Suprapubic skin (tissue), 4 donors: Measurements from ENCODE around the gene RIBC1. TPM values are rescaled to one million over a fixed set of nuclear protein-coding genes. Genes with fewer than 3 reads are reported as not detected.
A peak's percentile ranks its signal among the peaks of the same experiment; 100 is the strongest.
"Not testable (repeated sequence)": the region's sequence is repeated elsewhere in the genome, so short reads cannot be mapped to it uniquely, and the experiment has no call there.

Source experiments
- DNase-seq, 2 donors: peaks; one replicate each; pipeline ENCODE4 v3.0.0-alpha.2; 2019; ENCODE audit warnings: low spot score in 2 of 2
- H3K27ac ChIP-seq: fragments of 200-600 bp; sonication (generic); one replicate; pipeline ENCODE4 v1.5.1; 2019
- H3K27me3 ChIP-seq: fragments of 200-600 bp; sonication (generic); one replicate; pipeline ENCODE4 v1.5.1; 2019
- H3K36me3 ChIP-seq: fragments of 200-600 bp; sonication (generic); one replicate; pipeline ENCODE4 v1.5.1; 2019
- H3K4me1 ChIP-seq: fragments of 200-600 bp; sonication (generic); one replicate; pipeline ENCODE4 v1.5.1; 2019
- H3K4me3 ChIP-seq: fragments of 200-600 bp; sonication (generic); one replicate; pipeline ENCODE4 v1.5.1; 2019; ENCODE audit warnings: mild to moderate bottlenecking
- H3K9me3 ChIP-seq: fragments of 200-600 bp; sonication (generic); one replicate; pipeline ENCODE4 v1.5.1; 2019
- EP300 ChIP-seq: sonication (generic); formaldehyde crosslinking; IDR thresholded peaks from one replicate; pipeline ENCODE4 v1.6.1; 2017; ENCODE audit warnings: antibody characterized with exemption
- POLR2A ChIP-seq, 2 donors: fragments of 450-650 bp; IDR thresholded peaks; one replicate each; pipeline ENCODE4 v1.6.1; 2017; ENCODE audit warnings: antibody characterized with exemption in 2 of 2, mild to moderate bottlenecking in 2 of 2, moderate library complexity in 2 of 2
- POLR2AphosphoS5 ChIP-seq, 3 donors: sonication (generic); formaldehyde crosslinking; IDR thresholded peaks; one replicate each; pipeline ENCODE4 v1.6.1; 2017; ENCODE audit warnings: antibody characterized with exemption in 3 of 3
- WGBS: methylation state at CpG from one replicate; pipeline ENCODE4 v1.1.5; 2018; 5-methylcytosine and 5-hydroxymethylcytosine counted together
- total RNA-seq, 4 donors: library from RNA; depleted of rRNA; stranded (reverse); fragments of >200 nt; gene quantifications; one replicate each; pipeline ENCODE4 v1.1.0, GENCODE V29; 2016
- TF ChIP-seq, protein P1 (sequence below), 2 donors: fragments of 200-600 bp in 1 of 2; fragments of 450-650 bp in 1 of 2; sonication (generic) in 1 of 2; IDR thresholded peaks; one replicate each; pipeline ENCODE4 v1.5.1; 2016 to 2019; ENCODE audit warnings: antibody characterized with exemption in 2 of 2, mild to moderate bottlenecking in 1 of 2, moderate library complexity in 1 of 2

Gene RIBC1
- total RNA-seq, 4 donors from 2014 or later, result 0.34 to 0.56 (median 0.38) TPM; not detected in 1

DNA sequence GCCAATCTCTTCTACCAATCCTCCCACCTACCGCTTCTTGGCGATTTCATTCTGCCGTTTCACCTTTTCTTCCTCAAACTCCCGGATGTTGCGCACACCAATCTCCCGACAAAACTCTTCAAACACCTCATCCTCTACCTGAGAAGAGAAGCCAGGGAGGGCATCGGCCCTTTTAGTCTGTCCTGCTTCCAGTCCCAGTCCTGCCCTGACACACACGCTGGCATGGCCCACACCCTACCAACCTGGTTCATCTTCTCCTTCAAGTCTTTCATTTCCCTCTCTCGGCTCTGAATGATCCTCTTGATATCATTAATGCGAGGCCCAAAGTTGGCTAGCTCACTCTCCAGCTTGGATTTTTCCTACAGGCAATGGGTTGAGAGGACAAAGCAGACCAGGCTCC, 19.1 kb upstream of the RIBC1 start:
- no peak overlapping the region for H3K27ac ChIP-seq
- no peaks in the 10 kb centered on the region for H3K27me3 ChIP-seq
- peaks cover 59% of the 10 kb centered on the region for H3K36me3 ChIP-seq
- no peak for DNase-seq
- no peak overlapping the region for H3K4me3 ChIP-seq
- H3K4me1 ChIP-seq, result no peaks in the 10 kb centered on the region
- no peak for TF ChIP-seq POLR2A (IDR thresholded peaks at IDR 0.05)
- TF ChIP-seq EP300, result no peak
- no peak for TF ChIP-seq POLR2AphosphoS5 (IDR thresholded peaks at IDR 0.05)
- TF ChIP-seq, protein P1, sequence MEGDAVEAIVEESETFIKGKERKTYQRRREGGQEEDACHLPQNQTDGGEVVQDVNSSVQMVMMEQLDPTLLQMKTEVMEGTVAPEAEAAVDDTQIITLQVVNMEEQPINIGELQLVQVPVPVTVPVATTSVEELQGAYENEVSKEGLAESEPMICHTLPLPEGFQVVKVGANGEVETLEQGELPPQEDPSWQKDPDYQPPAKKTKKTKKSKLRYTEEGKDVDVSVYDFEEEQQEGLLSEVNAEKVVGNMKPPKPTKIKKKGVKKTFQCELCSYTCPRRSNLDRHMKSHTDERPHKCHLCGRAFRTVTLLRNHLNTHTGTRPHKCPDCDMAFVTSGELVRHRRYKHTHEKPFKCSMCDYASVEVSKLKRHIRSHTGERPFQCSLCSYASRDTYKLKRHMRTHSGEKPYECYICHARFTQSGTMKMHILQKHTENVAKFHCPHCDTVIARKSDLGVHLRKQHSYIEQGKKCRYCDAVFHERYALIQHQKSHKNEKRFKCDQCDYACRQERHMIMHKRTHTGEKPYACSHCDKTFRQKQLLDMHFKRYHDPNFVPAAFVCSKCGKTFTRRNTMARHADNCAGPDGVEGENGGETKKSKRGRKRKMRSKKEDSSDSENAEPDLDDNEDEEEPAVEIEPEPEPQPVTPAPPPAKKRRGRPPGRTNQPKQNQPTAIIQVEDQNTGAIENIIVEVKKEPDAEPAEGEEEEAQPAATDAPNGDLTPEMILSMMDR (IDR thresholded peaks at IDR 0.05), result no peak
- 90% methylated on average over 10 of the region's 10 CpGs for WGBS
- H3K9me3 ChIP-seq, result no peaks in the 10 kb centered on the region

DNA sequence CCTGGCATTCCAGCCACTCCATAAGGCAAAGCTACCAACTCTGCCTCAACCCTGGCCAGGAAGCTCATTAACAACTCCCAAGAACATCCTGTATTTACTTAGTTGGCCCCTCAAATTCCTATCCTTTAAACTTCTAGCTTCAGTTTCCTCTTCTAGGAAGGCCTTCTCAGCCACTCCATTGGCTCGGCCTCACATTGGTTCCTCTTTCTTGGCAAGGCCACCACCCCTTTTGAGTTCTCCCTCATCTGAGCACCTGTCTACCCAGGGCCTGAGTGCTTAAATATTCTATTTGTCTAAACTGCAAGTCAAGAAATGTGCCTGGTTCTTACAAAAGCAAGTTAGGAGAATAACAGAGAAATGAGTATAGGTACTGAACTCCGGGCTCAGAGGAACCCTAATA, 10.2 kb upstream of the RIBC1 start:
- no peaks in the 10 kb centered on the region for H3K4me1 ChIP-seq
- no peak overlapping the region for H3K27ac ChIP-seq
- DNase-seq, result no peak
- no peak overlapping the region for H3K4me3 ChIP-seq
- H3K9me3 ChIP-seq, result no peaks in the 10 kb centered on the region
- TF ChIP-seq, protein P1 (IDR thresholded peaks at IDR 0.05), result no peak
- TF ChIP-seq POLR2AphosphoS5 (IDR thresholded peaks at IDR 0.05) (no peak), EP300 (no peak), POLR2A (IDR thresholded peaks at IDR 0.05) (no peak)
- WGBS, result 91% methylated on average over 2 of the region's 2 CpGs
- no peaks in the 10 kb centered on the region for H3K27me3 ChIP-seq
- H3K36me3 ChIP-seq, result peaks cover 49% of the 10 kb centered on the region

DNA sequence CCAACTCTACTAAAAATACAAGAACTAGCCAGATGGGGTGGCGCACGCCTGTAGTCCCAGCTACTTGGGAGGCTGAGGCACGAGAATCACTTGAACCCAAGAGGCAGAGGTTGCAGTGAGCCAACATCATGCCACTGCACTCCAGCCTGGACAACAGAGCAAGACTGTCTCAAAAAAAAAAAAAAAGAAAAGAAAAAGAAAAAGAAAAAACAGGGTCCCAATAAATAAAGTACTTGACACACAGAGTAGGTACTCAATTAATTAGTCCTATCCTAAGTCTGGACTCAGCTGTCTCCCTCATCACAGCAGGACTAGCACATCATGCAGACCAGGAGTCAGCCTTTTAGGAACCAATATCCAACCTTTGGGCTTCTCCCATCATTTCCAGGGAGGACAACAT, 2.3 kb upstream of the RIBC1 start:
- not testable (repeated sequence) for H3K27me3 ChIP-seq, DNase-seq, H3K36me3 ChIP-seq, H3K9me3 ChIP-seq, H3K4me3 ChIP-seq, H3K27ac ChIP-seq
- WGBS, result 100% methylated on average over 3 of the region's 3 CpGs
- H3K4me1 ChIP-seq, result peaks cover 16% of the 10 kb centered on the region

DNA sequence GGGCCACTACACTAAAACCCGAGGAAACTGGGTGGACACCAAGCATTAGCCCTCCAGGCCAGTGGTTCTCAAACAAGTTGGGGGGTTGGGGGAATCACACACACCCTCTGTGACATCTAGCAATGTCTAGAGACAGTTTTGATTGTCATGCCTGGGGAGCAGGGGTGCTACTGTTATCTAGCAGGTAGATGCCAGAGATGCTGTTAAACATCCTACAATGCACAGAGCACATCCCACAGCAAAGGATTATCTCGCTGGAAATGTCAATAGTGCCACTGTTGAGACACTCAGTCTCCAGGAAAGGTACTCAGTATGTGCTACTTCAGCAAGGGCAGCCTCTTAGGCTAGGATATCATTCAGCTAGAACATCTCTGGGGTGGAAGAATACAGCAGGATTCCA, 1.5 kb upstream of the RIBC1 start:
- DNase-seq, result no peak
- Histone ChIP-seq H3K27ac (no peak overlapping the region), H3K4me3 (peak overlapping the region; percentile 59), H3K27me3 (no peaks in the 10 kb centered on the region), H3K9me3 (no peaks in the 10 kb centered on the region), H3K4me1 (peaks cover 16% of the 10 kb centered on the region), H3K36me3 (no peaks in the 10 kb centered on the region)
- TF ChIP-seq EP300, result no peak
- TF ChIP-seq, protein P1 (IDR thresholded peaks at IDR 0.05), result no peak
- WGBS, result 13% methylated on average over 2 of the region's 2 CpGs

DNA sequence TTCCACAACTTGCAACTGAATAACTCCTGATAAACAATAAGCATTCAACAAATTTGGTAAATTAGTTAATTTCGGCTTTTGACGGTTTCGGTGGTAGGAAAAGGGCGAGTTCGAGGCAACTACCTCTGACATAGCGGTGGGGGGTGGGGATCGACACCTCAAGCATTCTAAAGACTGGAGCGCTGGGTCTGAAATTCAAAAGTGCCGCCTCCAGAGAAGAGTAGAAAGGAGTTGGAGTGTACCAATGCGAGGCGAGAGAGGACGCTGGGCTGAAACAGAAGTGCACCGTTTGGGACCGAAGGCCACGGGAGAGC, 944 bp upstream of the RIBC1 start:
- no peak for TF ChIP-seq POLR2AphosphoS5 (IDR thresholded peaks at IDR 0.05)
- TF ChIP-seq, protein P1 (IDR thresholded peaks at IDR 0.05), result no peak
- TF ChIP-seq POLR2A (IDR thresholded peaks at IDR 0.05), result no peak
- TF ChIP-seq EP300, result no peak
- no peaks in the 10 kb centered on the region for H3K9me3 ChIP-seq
- peak overlapping the region; percentile 59 for H3K4me3 ChIP-seq
- H3K27me3 ChIP-seq, result no peaks in the 10 kb centered on the region
- H3K27ac ChIP-seq, result peak overlapping the region; percentile 89
- H3K4me1 ChIP-seq, result peaks cover 16% of the 10 kb centered on the region
- H3K36me3 ChIP-seq, result no peaks in the 10 kb centered on the region
- DNase-seq, result no peak
- 10% methylated on average over 15 of the region's 15 CpGs for WGBS

DNA sequence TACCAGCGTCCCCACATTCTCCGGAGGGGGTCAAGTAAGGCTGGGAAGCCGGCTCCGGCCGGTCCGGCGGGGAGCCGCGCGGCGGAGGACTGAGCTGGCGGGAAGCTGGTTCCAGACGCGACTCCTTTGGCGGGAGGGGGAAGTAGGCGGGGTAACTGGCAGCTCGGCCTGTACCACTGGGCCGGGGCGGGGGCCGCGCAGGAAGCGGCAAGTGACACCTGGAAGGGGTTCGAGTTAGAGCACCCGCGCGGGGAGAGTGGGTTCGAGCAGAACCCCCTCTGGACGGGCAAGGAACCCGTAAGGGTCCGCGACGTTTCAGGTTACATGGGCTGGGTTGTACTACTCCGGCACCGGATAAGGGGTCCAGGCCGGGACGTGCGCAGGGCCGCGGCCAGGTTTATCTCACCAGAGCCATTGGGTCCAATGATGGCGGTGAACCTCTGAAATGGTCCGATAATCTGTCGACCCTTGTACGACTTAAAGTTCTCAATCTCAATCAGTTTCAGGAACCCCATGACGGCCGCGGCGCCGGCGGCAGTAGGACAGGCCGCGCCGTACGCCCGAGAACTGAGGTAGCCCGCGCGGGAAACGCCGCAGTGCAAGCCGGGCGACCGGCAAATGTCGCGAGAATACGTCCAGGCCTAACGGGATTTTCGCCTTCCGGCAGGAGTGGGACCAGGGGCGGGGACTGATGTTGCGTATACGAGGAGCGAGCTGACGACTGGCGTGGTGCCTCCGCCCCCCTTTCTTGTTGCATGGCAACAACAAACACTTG, 400 bp upstream of the RIBC1 start, which contains the start of gene SMC1A:
Gene SMC1A, minus strand, starts transcription at position 569 of the 775 bp plus-strand sequence. Its CDS starts 54 bp downstream, at position 515.
- H3K27me3 ChIP-seq, result no peaks in the 10 kb centered on the region
- no peaks in the 10 kb centered on the region for H3K9me3 ChIP-seq
- H3K27ac ChIP-seq, result peak within 1 kb of the TSS; percentile 89
- peaks cover 16% of the 10 kb centered on the region for H3K4me1 ChIP-seq
- H3K36me3 ChIP-seq, result no peaks in the 10 kb centered on the region
- no peak for TF ChIP-seq EP300
- TF ChIP-seq, protein P1 (IDR thresholded peaks at IDR 0.05), result no peak
- TF ChIP-seq POLR2AphosphoS5 (IDR thresholded peaks at IDR 0.05), result no peak
- TF ChIP-seq POLR2A (IDR thresholded peaks at IDR 0.05), result peak in 1 of 2 donors; percentile 66
- DNase-seq, result peak; percentile 97 to 99
- H3K4me3 ChIP-seq, result peak within 1 kb of the TSS; percentile 59
- 5% methylated on average over 37 of the region's 75 CpGs for WGBS
